ENCODE data around the gene CDH23.

CDH23 gene

GRCh38 chr10:71715026-71715425 lies 318.3 kb downstream of the CDH23 start:
- intact Hi-C loops (cut with DNase I) = loop anchor here (10.0 kb wide), 1 partner anchor 180 kb away; no protein-coding TSS in a partner anchor
- DNase-seq = peak in 4 of 42 donors; percentile 27 to 44 (median 36)

GRCh38 chr10:71715860-71716259 lies 319.1 kb downstream of the CDH23 start:
- intact Hi-C loops (cut with DNase I) = loop anchor here (10.0 kb wide), 1 partner anchor 179 kb away; no protein-coding TSS in a partner anchor
- no peak for DNase-seq

- intact Hi-C loops (cut with DNase I) = loop anchor here (10.0 kb wide), 1 partner anchor 178 kb away; no protein-coding TSS in a partner anchor
- DNase-seq = no peak
Observed at GRCh38 chr10:71716426-71716825, 319.7 kb downstream of the CDH23 start.

GRCh38 chr10:71717056-71717455 lies 320.3 kb downstream of the CDH23 start:
- intact Hi-C loops (cut with DNase I) = loop anchor here (10.0 kb wide), 1 partner anchor 178 kb away; no protein-coding TSS in a partner anchor
- DNase-seq = no peak

- intact Hi-C loops (cut with DNase I) = loop anchor here (10.0 kb wide), 1 partner anchor 177 kb away; no protein-coding TSS in a partner anchor
- no peak for DNase-seq
Observed at GRCh38 chr10:71717551-71717951, 320.8 kb downstream of the CDH23 start.

- DNase-seq = no peak
- intact Hi-C loops (cut with DNase I) = loop anchor here (10.0 kb wide), 1 partner anchor 177 kb away; no protein-coding TSS in a partner anchor
Observed at GRCh38 chr10:71718165-71718698, 321.5 kb downstream of the CDH23 start.

GRCh38 chr10:71719042-71719441 lies 322.3 kb downstream of the CDH23 start:
- intact Hi-C loops (cut with DNase I) = loop anchor here (10.0 kb wide), 1 partner anchor 176 kb away; no protein-coding TSS in a partner anchor
- peak in 7 of 42 donors; percentile 29 to 52 (median 46) for DNase-seq

- intact Hi-C loops (cut with DNase I) = loop anchor here (10.0 kb wide), 1 partner anchor 175 kb away; no protein-coding TSS in a partner anchor
- peak in 6 of 42 donors; percentile 23 to 48 (median 42) for DNase-seq
Observed at GRCh38 chr10:71719464-71720201, 322.9 kb downstream of the CDH23 start, which contains the start of gene C10orf105. Gene C10orf105, minus strand, starts transcription at chr10:71719778. Its CDS starts 3,441 bp downstream, at chr10:71716337.

GRCh38 chr10:71720288-71720687 lies 323.6 kb downstream of the CDH23 start:
- DNase-seq = no peak

GRCh38 chr10:71721313-71721712 lies 324.6 kb downstream of the CDH23 start:
- intact Hi-C loops (cut with DNase I) = no loop called here
- no peak for DNase-seq

More at GRCh38 chr10:71720288-71720687, 323.6 kb downstream of the CDH23 start:
- intact Hi-C loops (cut with DNase I) = no loop called here

- intact Hi-C loops (cut with DNase I) = no loop called here
Observed at GRCh38 chr10:71722849-71723248, 326.1 kb downstream of the CDH23 start.

GRCh38 chr10:71723311-71723710 lies 326.6 kb downstream of the CDH23 start:
- DNase-seq = no peak
- intact Hi-C loops (cut with DNase I) = no loop called here

More at GRCh38 chr10:71722849-71723248, 326.1 kb downstream of the CDH23 start:
- DNase-seq = no peak

- intact Hi-C loops (cut with DNase I) = no loop called here
- no peak for DNase-seq
Observed at GRCh38 chr10:71724539-71724938, 327.8 kb downstream of the CDH23 start.

- intact Hi-C loops (cut with DNase I) = no loop called here
Observed at GRCh38 chr10:71725249-71725648, 328.5 kb downstream of the CDH23 start.

GRCh38 chr10:71725998-71726579 lies 329.4 kb downstream of the CDH23 start:
- intact Hi-C loops (cut with DNase I) = no loop called here
- no peak for DNase-seq

More at GRCh38 chr10:71725249-71725648, 328.5 kb downstream of the CDH23 start:
- DNase-seq = no peak

- no peak for DNase-seq
- intact Hi-C loops (cut with DNase I) = no loop called here
Observed at GRCh38 chr10:71726580-71727104, 329.9 kb downstream of the CDH23 start.

- no peak for DNase-seq
- intact Hi-C loops (cut with DNase I) = no loop called here
Observed at GRCh38 chr10:71727105-71727737, 330.5 kb downstream of the CDH23 start.

- intact Hi-C loops (cut with DNase I) = no loop called here
- DNase-seq = peak in 2 of 42 donors; percentile 25 to 46
Observed at GRCh38 chr10:71727738-71728737, 331.3 kb downstream of the CDH23 start.
